CD4-positive, alpha-beta T cell treated with Interferon gamma for 1 hour (primary cell): Measurements from ENCODE around the gene CLEC16A.

ENCODE experiments used
- DNase-seq: peaks from one replicate; pipeline ENCODE4 v3.0.0-alpha.2; 2020

The CLEC16A gene

GRCh38 chr16:11133344-11133943 is 189.1 kb downstream of the CLEC16A start:
- no peak for DNase-seq

- DNase-seq: no peak
Measured at GRCh38 chr16:11134722-11135463, 190.5 kb downstream of the CLEC16A start.

- no peak for DNase-seq
Measured at GRCh38 chr16:11135464-11135973, 191.2 kb downstream of the CLEC16A start.

- DNase-seq: no peak
Measured at GRCh38 chr16:11136600-11136999, 192.2 kb downstream of the CLEC16A start.

- DNase-seq: no peak
Measured at GRCh38 chr16:11138022-11138768, 193.8 kb downstream of the CLEC16A start.

DNA sequence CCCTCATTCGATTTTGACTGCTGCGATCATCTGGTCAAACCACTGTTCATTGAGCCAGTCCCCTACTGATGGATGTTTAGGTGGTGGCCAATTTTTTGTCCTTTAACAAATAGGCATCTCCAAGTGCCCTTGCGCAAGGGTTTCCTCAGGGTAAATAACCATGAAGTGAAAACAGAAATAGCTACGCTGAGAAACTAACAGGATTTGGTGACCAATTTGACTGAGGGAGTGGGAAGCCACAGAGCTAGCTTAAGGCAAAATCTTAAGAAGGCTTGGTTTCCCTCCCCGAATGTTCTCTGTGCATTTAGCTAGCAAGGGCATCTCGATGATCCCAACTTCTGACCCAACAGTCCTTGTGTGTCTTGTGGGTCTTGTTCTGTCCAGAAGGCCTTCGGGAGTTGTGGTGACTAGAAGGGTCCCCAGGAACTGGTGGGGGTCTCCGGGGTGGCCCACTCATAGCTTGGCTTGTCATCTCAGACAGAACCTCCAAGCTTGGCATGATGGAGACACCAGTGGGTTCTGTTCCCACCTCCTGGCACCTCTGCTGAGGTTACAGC is 194.5 kb downstream of the CLEC16A start:
- no peak for DNase-seq

DNA sequence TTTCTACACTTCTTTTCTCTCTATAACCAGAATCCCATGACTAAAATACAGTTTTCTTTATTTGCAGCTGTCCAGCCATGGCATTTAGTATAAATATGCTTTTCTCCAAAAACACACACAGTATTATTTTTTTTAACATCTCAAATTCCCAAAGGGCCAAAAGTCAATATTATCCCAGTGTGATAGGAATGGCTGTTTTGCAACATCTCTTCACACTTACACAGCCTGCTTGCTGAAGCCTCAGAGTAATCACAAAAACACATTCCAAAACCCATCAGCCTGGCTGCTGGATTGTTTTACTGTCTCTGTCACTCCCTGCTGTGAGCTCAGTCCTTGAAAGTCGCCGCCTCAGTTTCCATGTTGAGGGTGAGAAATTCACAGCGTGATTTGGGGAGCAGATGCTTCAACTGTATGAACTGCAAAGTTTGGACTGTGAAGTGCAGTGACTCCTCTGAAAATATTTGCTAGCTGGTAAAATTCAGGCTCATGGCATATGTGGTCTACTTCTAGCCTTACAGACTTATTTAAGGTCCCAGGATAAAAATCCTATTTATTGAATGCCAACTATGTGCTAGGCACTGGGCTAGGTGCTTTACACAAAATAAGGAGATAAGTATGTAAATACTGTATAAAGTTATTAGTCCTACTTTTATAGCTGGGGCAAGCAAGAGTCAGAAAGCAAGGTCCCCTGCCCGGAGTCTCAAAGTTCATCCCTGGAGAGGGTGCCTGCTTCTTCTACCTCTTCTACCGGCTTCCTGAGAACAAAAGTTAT is 195.1 kb downstream of the CLEC16A start:
- no peak for DNase-seq

GRCh38 chr16:11140098-11140375 is 195.7 kb downstream of the CLEC16A start:
- peak; percentile 17 for DNase-seq

GRCh38 chr16:11140466-11140865 is 196.1 kb downstream of the CLEC16A start:
- DNase-seq: no peak

DNA sequence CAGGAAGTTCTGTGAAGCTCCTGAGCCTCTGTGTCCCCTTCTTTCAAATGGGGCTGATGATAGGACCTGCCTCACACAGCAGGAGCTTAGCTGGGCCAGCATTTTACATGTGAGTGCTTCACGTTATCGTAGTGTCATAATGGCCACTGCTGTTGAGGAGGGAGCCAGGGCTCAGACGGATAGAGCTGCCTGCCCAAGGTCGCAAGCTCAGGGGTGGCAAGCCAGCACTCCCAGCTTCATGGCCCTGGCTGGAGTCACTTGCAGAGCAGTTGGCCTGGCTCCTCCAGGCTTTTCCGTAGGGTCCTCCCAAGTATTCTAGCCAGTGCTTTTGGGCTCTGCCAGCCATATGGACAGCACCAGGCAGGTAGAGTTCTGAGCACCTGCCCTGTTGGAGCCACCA is 196.5 kb downstream of the CLEC16A start:
- no peak for DNase-seq

- DNase-seq: no peak
Measured at GRCh38 chr16:11141409-11142260, 197.3 kb downstream of the CLEC16A start.

- no peak for DNase-seq
Measured at GRCh38 chr16:11142261-11142630, 197.9 kb downstream of the CLEC16A start.

GRCh38 chr16:11142951-11143350 is 198.6 kb downstream of the CLEC16A start:
- DNase-seq: no peak

- DNase-seq: no peak
Measured at GRCh38 chr16:11143372-11144035, 199.1 kb downstream of the CLEC16A start.

GRCh38 chr16:11144122-11144521 is 199.8 kb downstream of the CLEC16A start:
- no peak for DNase-seq

DNA sequence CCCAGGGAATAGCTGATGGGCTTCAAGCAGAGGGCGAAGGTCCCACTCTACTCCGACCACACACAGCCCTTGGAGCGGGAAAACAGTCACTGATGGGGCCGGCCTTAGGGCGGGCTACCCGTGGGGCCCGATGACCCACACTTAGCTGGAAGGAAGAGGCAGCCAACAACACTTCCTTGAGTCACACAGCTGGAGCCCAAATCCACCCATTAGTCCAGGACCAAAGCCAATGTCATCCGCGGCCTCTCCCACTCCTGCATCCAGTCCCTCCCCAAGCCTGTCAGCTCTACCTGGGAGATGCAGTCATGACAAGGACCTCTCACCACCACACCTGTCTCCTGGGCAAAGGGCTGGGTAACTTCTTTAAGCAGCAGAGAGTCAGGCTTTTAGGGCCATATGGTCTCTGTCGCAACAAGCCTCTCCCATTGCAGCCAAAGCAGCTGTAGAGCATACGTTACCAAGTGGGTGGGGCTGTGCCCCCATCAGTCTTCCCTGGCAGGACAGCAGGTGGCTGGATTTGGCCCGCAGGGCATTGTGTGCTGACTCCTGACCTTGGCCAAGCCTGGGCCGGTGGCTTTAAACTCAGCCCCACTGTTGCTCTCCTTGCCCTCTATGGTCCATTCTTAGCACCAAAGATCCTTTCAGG is 200.9 kb downstream of the CLEC16A start:
- DNase-seq: no peak

DNA sequence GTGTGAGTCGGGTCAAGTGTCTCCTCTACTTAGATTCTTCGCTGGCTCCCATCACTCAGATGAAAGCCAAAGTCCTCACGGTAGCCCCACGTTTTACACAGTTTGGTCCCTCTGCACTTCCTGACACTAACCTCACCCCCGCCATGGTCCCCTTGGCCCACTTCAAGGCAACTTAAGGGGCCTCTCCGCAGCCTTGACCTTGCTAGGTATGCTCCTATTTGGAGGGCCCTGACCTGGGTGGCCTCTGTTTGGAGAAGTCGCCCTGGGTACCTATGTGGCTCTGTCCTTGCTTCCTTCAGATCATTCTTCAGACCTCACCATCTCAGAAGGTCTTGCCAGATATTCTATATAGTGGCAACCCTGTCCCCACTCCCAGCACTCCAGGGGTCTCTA is 201.5 kb downstream of the CLEC16A start:
- no peak for DNase-seq

GRCh38 chr16:11147033-11147753 is 202.8 kb downstream of the CLEC16A start:
- DNase-seq: no peak

DNA sequence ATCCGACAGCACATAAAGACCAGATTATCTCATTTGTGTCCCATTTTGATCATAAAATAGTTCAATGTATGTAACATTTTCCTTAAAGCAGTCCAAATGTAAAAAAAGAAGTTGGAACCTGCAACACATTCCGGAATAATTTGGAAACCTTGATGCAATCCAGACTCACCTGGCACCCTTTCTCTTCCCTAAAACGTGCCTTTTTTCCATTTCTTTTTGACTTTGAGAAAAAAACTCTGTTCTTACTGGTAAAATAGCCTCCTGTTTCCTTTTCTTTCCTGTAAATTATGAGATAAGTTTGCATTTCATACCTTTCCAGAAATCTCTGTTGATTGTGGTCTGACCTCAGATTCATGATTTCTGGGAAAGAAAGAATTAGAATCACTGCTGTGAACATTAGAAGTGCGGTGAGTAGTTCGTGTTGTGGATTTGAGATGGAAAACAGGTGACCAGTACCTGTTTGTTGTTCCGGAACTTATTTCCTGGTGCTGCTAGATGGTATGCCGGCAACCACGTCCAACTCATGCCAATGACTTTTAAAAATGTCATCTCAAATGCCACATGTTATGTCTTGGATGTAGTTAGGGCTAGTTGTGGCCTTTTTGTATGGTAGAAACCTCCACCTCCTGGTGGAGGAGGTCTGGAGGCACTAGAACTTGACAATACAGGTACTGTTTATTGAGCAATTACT is 203.5 kb downstream of the CLEC16A start:
- no peak for DNase-seq
